DOHH2 (cell line): ENCODE measurements around the gene SPATA33.

ENCODE experiments used
- CTCF ChIP-seq: fragments of 200-600 bp; sonication (generic); IDR thresholded peaks from one replicate; pipeline ENCODE4 v1.5.1; 2014; ENCODE audit warnings: antibody characterized with exemption, mild to moderate bottlenecking, low read depth, low read length; ENCODE audit not compliant: poor library complexity, severe bottlenecking
- EZH2phosphoT487 ChIP-seq: fragments of 200-600 bp; sonication (generic); IDR thresholded peaks from 2 replicates; pipeline ENCODE4 v1.6.1; 2017; ENCODE audit warnings: borderline replicate concordance, mild to moderate bottlenecking, antibody characterized with exemption, low read length, moderate library complexity, mixed read lengths

- no peak for TF ChIP-seq CTCF
- TF ChIP-seq EZH2phosphoT487: no peak
Measured at GRCh38 chr16:89697161-89697615, 39.6 kb downstream of the SPATA33 start.
